GM18505 (cell line): ENCODE measurements around the gene MICAL3.

Experiments used
- ATAC-seq: cut with Tn5 transposase; IDR thresholded peaks from one replicate; pipeline ENCODE4 v1.9.1; 2021; ENCODE audit not compliant: unreplicated experiment
- POLR2A ChIP-seq: IDR thresholded peaks from 4 replicates; pipeline ENCODE4 v1.6.1; 2011; ENCODE audit warnings: borderline replicate concordance; ENCODE audit not compliant: insufficient read depth, insufficient read length; ENCODE audit errors: extremely low read depth

MICAL3 gene

GRCh38 chr22:17808693-17809403, 215.5 kb downstream of the MICAL3 start:
- no peak for TF ChIP-seq POLR2A
- ATAC-seq = no peak

GRCh38 chr22:17807578-17808410, 216.6 kb downstream of the MICAL3 start:
- no peak for ATAC-seq
- no peak for TF ChIP-seq POLR2A

- no peak for ATAC-seq
- TF ChIP-seq POLR2A = no peak
These were observed 217.3 kb downstream of the MICAL3 start for GRCh38 chr22:17807086-17807485.

GRCh38 chr22:17806437-17806836, 217.9 kb downstream of the MICAL3 start:
- ATAC-seq = no peak
- TF ChIP-seq POLR2A = no peak

GRCh38 chr22:17804331-17805080, 219.9 kb downstream of the MICAL3 start:
- TF ChIP-seq POLR2A = no peak
- no peak for ATAC-seq

GRCh38 chr22:17803609-17804270, 220.6 kb downstream of the MICAL3 start:
- TF ChIP-seq POLR2A = no peak
- ATAC-seq = no peak

GRCh38 chr22:17802822-17803221, 221.5 kb downstream of the MICAL3 start:
- no peak for TF ChIP-seq POLR2A
- ATAC-seq = no peak

- no peak for ATAC-seq
- no peak for TF ChIP-seq POLR2A
These were observed 221.9 kb downstream of the MICAL3 start for GRCh38 chr22:17802411-17802810.

- ATAC-seq = peak; percentile 46
These were observed 226.4 kb downstream of the MICAL3 start for GRCh38 chr22:17797721-17798559.

GRCh38 chr22:17796695-17797094, 227.7 kb downstream of the MICAL3 start:
- no peak for TF ChIP-seq POLR2A
- ATAC-seq = no peak

More at GRCh38 chr22:17797721-17798559, 226.4 kb downstream of the MICAL3 start:
- TF ChIP-seq POLR2A = peak; percentile 52

- peak; percentile 65 for TF ChIP-seq POLR2A
- no peak for ATAC-seq
These were observed 228.5 kb downstream of the MICAL3 start for GRCh38 chr22:17795661-17796548.

GRCh38 chr22:17794726-17795542, 229.4 kb downstream of the MICAL3 start:
- TF ChIP-seq POLR2A = peak; percentile 12
- ATAC-seq = no peak
